ENCODE data around the gene BPIFB2.

Gene BPIFB2

DNA sequence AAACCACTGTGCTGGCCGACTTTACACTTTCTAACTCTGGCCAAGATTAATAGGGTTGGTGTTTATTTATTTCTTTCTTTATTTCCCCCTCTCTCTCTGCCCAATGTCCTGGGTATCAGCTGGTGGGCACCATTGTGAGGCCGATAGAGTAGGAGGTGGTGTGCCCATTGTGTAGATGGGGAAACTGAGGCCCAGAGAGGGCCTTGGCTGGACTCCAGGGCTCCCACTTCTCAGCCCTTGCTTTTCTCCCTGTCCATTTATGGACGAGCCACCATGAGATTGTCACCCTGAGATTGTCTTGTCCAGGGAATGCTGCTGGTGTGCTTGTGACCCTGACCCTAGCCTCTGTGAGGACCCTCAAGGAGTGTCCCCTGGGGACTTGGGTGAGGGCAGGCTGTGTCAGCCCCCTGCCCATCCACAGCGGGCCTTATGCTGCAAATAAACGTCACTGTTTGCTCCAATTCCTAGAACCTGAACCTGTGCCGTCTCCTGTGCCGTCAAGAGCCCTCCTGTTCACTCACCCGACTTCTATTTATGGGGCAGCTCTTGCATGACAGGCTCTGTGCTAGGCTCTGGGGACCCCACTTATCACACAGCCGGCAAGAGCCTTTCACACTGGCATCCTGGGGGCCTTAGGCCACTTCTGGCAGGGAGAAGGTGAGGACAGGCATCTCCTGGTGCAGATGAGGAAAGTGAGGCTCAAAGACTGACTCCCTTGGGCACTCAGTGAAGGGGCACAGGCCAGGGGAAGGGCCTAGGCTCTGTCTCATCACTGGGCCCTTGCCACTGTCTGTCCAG is 28.1 kb upstream of the BPIFB2 start:
- no peak overlapping the region for H2AFZ ChIP-seq (ENCODE audit: low read depth)
- TF ChIP-seq, protein P1, sequence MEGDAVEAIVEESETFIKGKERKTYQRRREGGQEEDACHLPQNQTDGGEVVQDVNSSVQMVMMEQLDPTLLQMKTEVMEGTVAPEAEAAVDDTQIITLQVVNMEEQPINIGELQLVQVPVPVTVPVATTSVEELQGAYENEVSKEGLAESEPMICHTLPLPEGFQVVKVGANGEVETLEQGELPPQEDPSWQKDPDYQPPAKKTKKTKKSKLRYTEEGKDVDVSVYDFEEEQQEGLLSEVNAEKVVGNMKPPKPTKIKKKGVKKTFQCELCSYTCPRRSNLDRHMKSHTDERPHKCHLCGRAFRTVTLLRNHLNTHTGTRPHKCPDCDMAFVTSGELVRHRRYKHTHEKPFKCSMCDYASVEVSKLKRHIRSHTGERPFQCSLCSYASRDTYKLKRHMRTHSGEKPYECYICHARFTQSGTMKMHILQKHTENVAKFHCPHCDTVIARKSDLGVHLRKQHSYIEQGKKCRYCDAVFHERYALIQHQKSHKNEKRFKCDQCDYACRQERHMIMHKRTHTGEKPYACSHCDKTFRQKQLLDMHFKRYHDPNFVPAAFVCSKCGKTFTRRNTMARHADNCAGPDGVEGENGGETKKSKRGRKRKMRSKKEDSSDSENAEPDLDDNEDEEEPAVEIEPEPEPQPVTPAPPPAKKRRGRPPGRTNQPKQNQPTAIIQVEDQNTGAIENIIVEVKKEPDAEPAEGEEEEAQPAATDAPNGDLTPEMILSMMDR (conservative IDR thresholded peaks at IDR 0.05; ENCODE audit: low read depth, low read length), result no peak
- H3K36me3 ChIP-seq (ENCODE audit: insufficient read depth), result no peaks in the 10 kb centered on the region
- H4K20me1 ChIP-seq (ENCODE audit: insufficient read depth), result no peaks in the 10 kb centered on the region
- no peak overlapping the region for H3K27ac ChIP-seq
- H3K9ac ChIP-seq, result no peak overlapping the region
- no peaks in the 10 kb centered on the region for H3K79me2 ChIP-seq (ENCODE audit: insufficient read depth, low read depth)
- no peak overlapping the region for H3K4me3 ChIP-seq (IDR thresholded peaks at IDR 0.05; ENCODE audit: insufficient read depth, low read depth, low read length)
- no peaks in the 10 kb centered on the region for H3K4me1 ChIP-seq (ENCODE audit: low read depth, poor library complexity, severe bottlenecking)
- no peaks in the 10 kb centered on the region for H3K27me3 ChIP-seq (ENCODE audit: insufficient read depth, low read depth)
- no peak overlapping the region for H3K4me2 ChIP-seq

DNA sequence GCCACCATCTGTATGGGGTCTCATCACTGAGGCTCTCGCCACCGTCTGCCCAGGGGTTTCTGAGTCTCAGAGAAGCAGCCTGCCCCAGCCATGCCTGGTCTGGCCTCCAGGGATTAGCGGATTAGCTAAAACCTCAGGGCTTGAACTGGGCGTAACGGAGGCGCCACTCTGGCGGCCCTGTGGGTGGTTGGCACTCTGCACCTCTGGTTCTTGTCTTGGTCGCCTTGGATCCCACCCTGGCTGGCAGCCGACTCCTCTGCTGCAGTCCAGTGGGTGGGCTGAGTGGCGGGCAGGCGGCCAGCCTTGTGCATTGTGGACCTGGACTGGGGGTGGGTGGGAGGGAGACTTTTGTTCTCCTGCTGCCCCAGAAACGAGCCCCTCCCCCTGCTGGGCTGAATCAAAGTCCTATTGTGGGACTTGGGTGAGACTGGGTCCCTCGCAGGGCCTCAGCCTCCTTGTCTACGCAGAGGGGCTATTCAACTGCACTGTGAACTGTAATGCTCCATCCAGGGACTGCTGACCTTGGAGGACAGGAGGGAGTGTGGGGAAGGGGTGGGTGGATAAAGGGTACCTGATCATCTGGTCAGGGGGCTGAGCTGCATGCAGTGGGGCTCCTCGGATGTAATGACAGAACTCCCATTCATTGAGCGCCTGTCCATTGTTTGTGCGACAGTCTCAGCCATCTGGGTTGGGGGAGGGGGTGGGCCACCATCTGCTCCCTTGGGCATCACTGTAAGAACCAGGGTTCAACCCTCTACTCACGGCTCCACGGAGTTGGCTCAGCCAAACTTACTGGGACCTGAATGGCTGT is 27.2 kb upstream of the BPIFB2 start:
- Histone ChIP-seq H4K20me1 (ENCODE audit: insufficient read depth) (no peaks in the 10 kb centered on the region), H3K4me2 (no peak overlapping the region), H3K4me3 (IDR thresholded peaks at IDR 0.05; ENCODE audit: insufficient read depth, low read depth, low read length) (no peak overlapping the region), H3K79me2 (ENCODE audit: insufficient read depth, low read depth) (no peaks in the 10 kb centered on the region), H3K9ac (no peak overlapping the region), H3K36me3 (ENCODE audit: insufficient read depth) (no peaks in the 10 kb centered on the region), H3K4me1 (ENCODE audit: low read depth, poor library complexity, severe bottlenecking) (no peaks in the 10 kb centered on the region), H2AFZ (ENCODE audit: low read depth) (no peak overlapping the region), H3K27me3 (ENCODE audit: insufficient read depth, low read depth) (no peaks in the 10 kb centered on the region; the same call in 1 of the 2 replicates), H3K27ac (no peak overlapping the region)
- TF ChIP-seq, protein P1 (conservative IDR thresholded peaks at IDR 0.05; ENCODE audit: low read depth, low read length), result no peak

GRCh38 chr20:32980990-32981389 is 26.5 kb upstream of the BPIFB2 start:
- Histone ChIP-seq H4K20me1 (ENCODE audit: insufficient read depth) (no peaks in the 10 kb centered on the region), H3K27me3 (ENCODE audit: insufficient read depth, low read depth) (no peaks in the 10 kb centered on the region; the same call in 1 of the 2 replicates), H3K4me2 (no peak overlapping the region), H3K4me3 (IDR thresholded peaks at IDR 0.05; ENCODE audit: insufficient read depth, low read depth, low read length) (no peak overlapping the region), H3K36me3 (ENCODE audit: insufficient read depth) (no peaks in the 10 kb centered on the region), H3K4me1 (ENCODE audit: low read depth, poor library complexity, severe bottlenecking) (no peaks in the 10 kb centered on the region), H2AFZ (ENCODE audit: low read depth) (no peak overlapping the region), H3K27ac (no peak overlapping the region), H3K79me2 (ENCODE audit: insufficient read depth, low read depth) (no peaks in the 10 kb centered on the region), H3K9ac (no peak overlapping the region)
- TF ChIP-seq, protein P1 (conservative IDR thresholded peaks at IDR 0.05; ENCODE audit: low read depth, low read length), result no peak

GRCh38 chr20:32982617-32983458 is 24.7 kb upstream of the BPIFB2 start:
- no peak overlapping the region for H3K4me3 ChIP-seq (IDR thresholded peaks at IDR 0.05; ENCODE audit: insufficient read depth, low read depth, low read length)
- no peaks in the 10 kb centered on the region for H4K20me1 ChIP-seq (ENCODE audit: insufficient read depth)
- no peak overlapping the region for H2AFZ ChIP-seq (ENCODE audit: low read depth)
- no peak overlapping the region for H3K27ac ChIP-seq
- no peak overlapping the region for H3K9ac ChIP-seq
- H3K36me3 ChIP-seq (ENCODE audit: insufficient read depth), result no peaks in the 10 kb centered on the region
- no peaks in the 10 kb centered on the region for H3K79me2 ChIP-seq (ENCODE audit: insufficient read depth, low read depth)
- H3K27me3 ChIP-seq (ENCODE audit: insufficient read depth, low read depth), result no peaks in the 10 kb centered on the region; the same call in 1 of the 2 replicates
- no peaks in the 10 kb centered on the region for H3K4me1 ChIP-seq (ENCODE audit: low read depth, poor library complexity, severe bottlenecking)
- TF ChIP-seq, protein P1 (conservative IDR thresholded peaks at IDR 0.05; ENCODE audit: low read depth, low read length), result no peak
- H3K4me2 ChIP-seq, result no peak overlapping the region

All from KMS-11 (cell line).